HCEC 1CT (cell line): ENCODE data around the gene ADCY6.

ENCODE experiments used
- DNase-seq: peaks from one replicate; pipeline ENCODE4 v3.0.0-alpha.2; 2017

The ADCY6 gene

GRCh38 chr12:48782457-48783395 lies 6.2 kb downstream of the ADCY6 start:
- DNase-seq = no peak

- no peak for DNase-seq
Observed at GRCh38 chr12:48781750-48782456, 7.0 kb downstream of the ADCY6 start.

GRCh38 chr12:48780381-48781025 lies 8.4 kb downstream of the ADCY6 start:
- DNase-seq = no peak

- peak; percentile 13 for DNase-seq
Observed at GRCh38 chr12:48779869-48780268, 9.0 kb downstream of the ADCY6 start.

GRCh38 chr12:48777501-48778400 lies 11.1 kb downstream of the ADCY6 start:
- DNase-seq = no peak

GRCh38 chr12:48776956-48777355 lies 11.9 kb downstream of the ADCY6 start:
- no peak for DNase-seq

GRCh38 chr12:48775991-48776649 lies 12.8 kb downstream of the ADCY6 start:
- no peak for DNase-seq

GRCh38 chr12:48775299-48775698 lies 13.6 kb downstream of the ADCY6 start:
- no peak for DNase-seq

- no peak for DNase-seq
Observed at GRCh38 chr12:48774516-48774915, 14.4 kb downstream of the ADCY6 start.

- DNase-seq = no peak
Observed at GRCh38 chr12:48773686-48774085, 15.2 kb downstream of the ADCY6 start.

- DNase-seq = no peak
Observed at GRCh38 chr12:48771588-48772112, 17.2 kb downstream of the ADCY6 start.

- no peak for DNase-seq
Observed at GRCh38 chr12:48770756-48771155, 18.1 kb downstream of the ADCY6 start.

GRCh38 chr12:48768736-48769135 lies 20.2 kb downstream of the ADCY6 start:
- DNase-seq = no peak

- no peak for DNase-seq
Observed at GRCh38 chr12:48768147-48768546, 20.7 kb downstream of the ADCY6 start.

- DNase-seq = no peak
Observed at GRCh38 chr12:48767521-48767920, 21.4 kb downstream of the ADCY6 start.

GRCh38 chr12:48767047-48767446 lies 21.8 kb downstream of the ADCY6 start:
- DNase-seq = no peak

GRCh38 chr12:48765753-48766162 lies 23.1 kb downstream of the ADCY6 start:
- DNase-seq = peak; percentile 10

GRCh38 chr12:48764521-48764920 lies 24.4 kb downstream of the ADCY6 start:
- DNase-seq = no peak

- no peak for DNase-seq
Observed at GRCh38 chr12:48758737-48759136, 30.2 kb downstream of the ADCY6 start.

- DNase-seq = no peak
Observed at GRCh38 chr12:48758186-48758585, 30.7 kb downstream of the ADCY6 start.

GRCh38 chr12:48750769-48751356 lies 38.0 kb downstream of the ADCY6 start:
- DNase-seq = no peak
